Fibroblast of villous mesenchyme (primary cell): ENCODE data around the gene NCAN. TPM values are rescaled to one million over a fixed set of nuclear protein-coding genes. Genes with fewer than 3 reads are reported as not detected.

Source experiments
- DNase-seq: peaks from one replicate; pipeline ENCODE4 v3.0.0-alpha.2; 2010; ENCODE audit warnings: low read depth
- H3K4me3 ChIP-seq: 2 replicates; pipeline ENCODE4 v1.5.1; 2011; ENCODE audit warnings: low read depth, mild to moderate bottlenecking, low read length
- total RNA-seq: library from RNA; depleted of rRNA; stranded (reverse); fragments of >200 nt; gene quantifications from 2 replicates; pipeline ENCODE4 v1.2.3, GENCODE V29; 2012
- TF ChIP-seq, protein P1 (sequence below): IDR thresholded peaks from 2 replicates; pipeline ENCODE4 v1.5.1; 2012; ENCODE audit warnings: low read depth, mild to moderate bottlenecking, low read length; ENCODE audit not compliant: insufficient read depth

NCAN gene
- total RNA-seq, 1 donor = not detected

DNA sequence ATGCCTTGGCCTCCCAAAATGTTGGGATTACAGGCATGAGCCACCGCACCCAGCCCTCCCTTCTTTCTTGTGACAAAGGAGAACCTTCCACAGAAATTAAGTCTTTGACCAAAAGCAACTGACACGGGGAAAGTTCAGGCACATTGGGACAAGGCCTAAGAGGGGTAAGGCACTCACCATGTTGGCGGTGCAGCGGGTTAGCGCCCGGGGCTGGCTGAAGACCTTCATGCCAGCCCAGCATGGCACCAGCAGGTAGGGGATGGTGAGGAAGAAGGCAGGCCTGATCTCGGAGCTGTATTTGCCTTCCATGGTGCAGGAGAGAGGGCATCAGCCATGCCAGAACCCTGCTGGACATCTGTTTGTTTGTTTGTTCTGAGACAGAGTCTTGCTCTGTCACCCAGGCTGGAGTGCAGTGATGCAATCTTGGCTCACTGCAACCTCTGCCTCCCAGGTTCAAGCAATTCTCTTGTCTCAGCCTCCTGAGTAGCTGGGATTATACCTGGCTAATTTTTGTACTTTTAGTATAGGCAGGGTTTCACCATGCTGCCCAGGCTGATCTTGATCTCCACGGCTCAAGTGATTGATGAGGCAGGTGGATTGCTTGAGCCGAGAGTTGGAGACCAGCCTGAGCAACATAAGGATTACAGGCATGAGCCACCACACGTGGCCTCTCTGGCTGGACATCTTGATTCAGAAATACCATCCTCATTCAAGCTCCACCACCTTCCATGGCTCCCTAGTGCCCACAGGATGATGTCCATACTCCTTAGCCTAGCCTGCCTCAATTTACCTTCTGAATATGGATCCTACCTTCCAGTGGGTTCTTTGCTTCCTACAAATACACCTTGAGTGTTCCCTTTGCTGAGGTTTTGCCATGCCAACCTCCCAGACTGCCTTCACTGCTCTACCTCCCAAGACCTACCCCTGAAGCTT is 57.0 kb downstream of the NCAN start:
- no peak for DNase-seq
- H3K4me3 ChIP-seq = no peak overlapping the region
- TF ChIP-seq, protein P1, sequence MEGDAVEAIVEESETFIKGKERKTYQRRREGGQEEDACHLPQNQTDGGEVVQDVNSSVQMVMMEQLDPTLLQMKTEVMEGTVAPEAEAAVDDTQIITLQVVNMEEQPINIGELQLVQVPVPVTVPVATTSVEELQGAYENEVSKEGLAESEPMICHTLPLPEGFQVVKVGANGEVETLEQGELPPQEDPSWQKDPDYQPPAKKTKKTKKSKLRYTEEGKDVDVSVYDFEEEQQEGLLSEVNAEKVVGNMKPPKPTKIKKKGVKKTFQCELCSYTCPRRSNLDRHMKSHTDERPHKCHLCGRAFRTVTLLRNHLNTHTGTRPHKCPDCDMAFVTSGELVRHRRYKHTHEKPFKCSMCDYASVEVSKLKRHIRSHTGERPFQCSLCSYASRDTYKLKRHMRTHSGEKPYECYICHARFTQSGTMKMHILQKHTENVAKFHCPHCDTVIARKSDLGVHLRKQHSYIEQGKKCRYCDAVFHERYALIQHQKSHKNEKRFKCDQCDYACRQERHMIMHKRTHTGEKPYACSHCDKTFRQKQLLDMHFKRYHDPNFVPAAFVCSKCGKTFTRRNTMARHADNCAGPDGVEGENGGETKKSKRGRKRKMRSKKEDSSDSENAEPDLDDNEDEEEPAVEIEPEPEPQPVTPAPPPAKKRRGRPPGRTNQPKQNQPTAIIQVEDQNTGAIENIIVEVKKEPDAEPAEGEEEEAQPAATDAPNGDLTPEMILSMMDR = no peak

- no peak for DNase-seq
- no peak overlapping the region for H3K4me3 ChIP-seq
- TF ChIP-seq, protein P1 = no peak
Measured at GRCh38 chr19:19269952-19270694, 58.4 kb downstream of the NCAN start.

DNA sequence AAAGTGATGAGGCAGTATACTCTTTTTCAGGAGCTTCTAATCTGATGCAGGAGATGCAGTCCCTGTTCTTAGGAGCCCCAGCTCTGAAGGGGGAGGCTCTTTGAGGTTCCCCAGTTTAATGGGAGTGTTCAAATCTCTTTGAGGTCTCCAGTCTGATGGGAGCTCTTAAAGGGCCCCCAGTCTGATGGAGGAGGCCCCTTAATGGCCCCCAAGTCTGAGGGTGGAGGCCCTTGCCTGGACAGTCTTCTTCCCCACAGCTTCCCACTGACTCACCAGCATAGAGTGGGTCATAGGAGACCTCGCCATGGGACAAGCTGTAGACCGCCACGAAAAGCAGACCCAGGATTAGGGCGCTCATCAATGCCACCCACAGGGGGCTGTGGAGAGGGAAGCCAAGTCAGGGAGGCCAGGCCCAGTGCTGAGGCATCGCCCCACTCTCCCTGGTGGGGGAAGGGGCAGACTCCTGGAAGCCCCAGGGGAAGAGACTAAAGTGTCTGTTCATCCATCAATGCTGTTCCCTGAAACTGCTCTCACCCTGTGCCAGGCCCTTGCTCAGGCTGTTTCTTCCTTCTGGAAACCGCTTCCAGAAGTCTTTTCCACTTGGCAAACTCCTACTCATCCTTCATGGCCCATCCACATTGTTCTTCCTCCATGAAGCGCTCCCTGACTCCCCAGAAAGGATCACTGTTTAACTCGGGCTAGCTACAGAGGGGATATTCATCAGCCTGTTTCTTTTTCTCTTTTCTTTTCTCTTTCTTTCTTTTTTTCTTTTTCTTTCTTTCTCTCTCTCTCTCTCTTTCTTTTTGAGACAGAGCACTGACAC is 59.2 kb downstream of the NCAN start:
- H3K4me3 ChIP-seq = no peak overlapping the region
- TF ChIP-seq, protein P1 = no peak

DNA sequence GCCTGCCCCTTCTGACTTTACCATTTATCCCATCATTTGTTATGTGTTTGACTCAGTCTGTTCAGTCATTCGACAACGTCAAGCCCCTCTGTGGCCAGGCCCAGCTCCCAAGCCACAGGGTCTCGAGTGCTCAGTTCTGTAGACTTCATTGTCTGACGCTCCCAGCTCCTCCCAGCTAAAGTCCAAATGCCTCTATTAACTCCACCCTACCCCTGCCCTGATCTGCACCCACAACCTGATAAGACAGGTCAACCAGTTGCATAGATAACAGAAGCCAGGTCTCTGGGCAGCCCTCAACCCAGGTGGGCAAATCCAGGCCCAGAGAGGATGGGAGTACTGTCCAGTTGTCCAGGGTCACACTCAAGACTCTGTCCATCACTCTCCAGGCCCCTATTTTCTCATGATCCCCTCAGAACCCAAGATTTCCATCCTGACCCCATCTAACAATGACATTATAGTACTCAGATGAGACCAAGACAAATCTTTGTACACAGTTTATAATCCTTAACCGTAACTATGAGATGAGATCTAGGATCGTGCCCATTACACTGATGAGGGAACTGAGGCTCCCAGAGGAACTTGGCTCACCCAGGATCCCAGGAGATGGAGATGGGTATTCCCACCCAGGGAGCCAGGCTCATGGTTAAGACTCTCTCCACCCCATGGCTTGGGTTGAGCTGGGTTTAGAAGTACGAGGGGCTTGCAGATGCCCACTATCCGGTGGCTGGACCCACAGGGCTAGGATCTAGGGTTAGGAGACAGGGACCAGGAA is 60.3 kb downstream of the NCAN start:
- no peak for DNase-seq
- H3K4me3 ChIP-seq = peak overlapping the region; percentile 49
- TF ChIP-seq, protein P1 = no peak

More for the DNA sequence above, 59.2 kb downstream of the NCAN start:
- DNase-seq = no peak

GRCh38 chr19:19274146-19274545 is 62.4 kb downstream of the NCAN start:
- DNase-seq = no peak
- H3K4me3 ChIP-seq = no peak overlapping the region
- TF ChIP-seq, protein P1 = no peak
